Measurements from ENCODE around the gene ATP9A. TPM values are rescaled to one million over a fixed set of nuclear protein-coding genes. Genes with fewer than 3 reads are reported as not detected.

The ATP9A gene
- total RNA-seq, 2 donors from 2014 or later, result 16.8 to 24.6 TPM

DNA sequence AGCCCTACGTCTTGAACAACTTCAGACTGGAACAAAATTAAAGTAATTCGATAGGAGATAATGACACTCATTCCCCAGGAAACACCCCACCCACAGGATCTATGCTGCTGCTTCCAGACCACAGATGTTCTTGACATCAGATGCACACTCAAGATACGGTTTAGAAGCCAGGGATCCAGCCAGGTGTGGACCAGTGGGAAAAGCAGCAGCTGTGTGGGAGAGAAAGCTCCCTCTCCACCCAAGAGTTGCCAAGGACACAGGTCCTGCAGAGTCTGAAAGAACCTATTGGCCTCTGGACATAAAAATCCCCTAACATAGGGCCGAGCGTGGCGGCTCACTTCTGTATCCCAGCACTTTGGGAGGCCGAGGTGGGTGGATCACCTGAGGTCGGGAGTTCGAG is 133.9 kb downstream of the ATP9A start:
- TF ChIP-seq CTCF (IDR thresholded peaks at IDR 0.05) (no peak), POLR2A (IDR thresholded peaks at IDR 0.05) (no peak)
- no peaks in the 10 kb centered on the region for H3K9me3 ChIP-seq
- H3K36me3 ChIP-seq (replicated peaks in 1 of 2; ENCODE audit: insufficient read depth in 1 of 2, low read depth in 2 of 2), result no peaks in the 10 kb centered on the region
- intact Hi-C loops (cut with DNase I), result no loop called here
- no peak overlapping the region for H3K4me3 ChIP-seq
- WGBS, 2 donors, result 35 to 51% methylated on average over 5 to 9 of the region's 9 CpGs
- DNase-seq, result peak; percentile 81 to 93 (median 90)
- ATAC-seq, result peak; percentile 86
- H3K4me1 ChIP-seq, result peaks cover 17% of the 10 kb centered on the region
- H3K27ac ChIP-seq, result peak overlapping the region in 3 of 4 donors; percentile 2 to 41 (median 21)
- no peaks in the 10 kb centered on the region for H3K27me3 ChIP-seq

- intact Hi-C loops (cut with DNase I), result no loop called here
- peaks cover 17% of the 10 kb centered on the region for H3K4me1 ChIP-seq
- H3K27me3 ChIP-seq, result no peaks in the 10 kb centered on the region
- ATAC-seq (no peak), DNase-seq (no peak)
- no peak overlapping the region for H3K27ac ChIP-seq
- H3K4me3 ChIP-seq, result no peak overlapping the region
- H3K9me3 ChIP-seq, result no peaks in the 10 kb centered on the region
- TF ChIP-seq CTCF (IDR thresholded peaks at IDR 0.05), result no peak
- no peak for TF ChIP-seq POLR2A (IDR thresholded peaks at IDR 0.05)
- H3K36me3 ChIP-seq (replicated peaks in 1 of 2; ENCODE audit: insufficient read depth in 1 of 2, low read depth in 2 of 2), result no peaks in the 10 kb centered on the region
- 93% methylated on average over 3 of the region's 3 CpGs for WGBS, 2 donors
These were observed 134.8 kb downstream of the ATP9A start for GRCh38 chr20:51633430-51633829.

GRCh38 chr20:51631953-51632352 is 136.2 kb downstream of the ATP9A start:
- Histone ChIP-seq H3K27me3 (no peaks in the 10 kb centered on the region), H3K9me3 (no peaks in the 10 kb centered on the region), H3K27ac (peak overlapping the region in 1 of 4 donors; percentile 41), H3K36me3 (replicated peaks in 1 of 2; ENCODE audit: insufficient read depth in 1 of 2, low read depth in 2 of 2) (no peaks in the 10 kb centered on the region), H3K4me1 (peaks cover 17% of the 10 kb centered on the region), H3K4me3 (no peak overlapping the region)
- no peak for DNase-seq
- no peak for ATAC-seq
- intact Hi-C loops (cut with DNase I), result no loop called here
- WGBS, 2 donors, result 95 to 96% methylated on average over 6 of the region's 6 CpGs
- no peak for TF ChIP-seq POLR2A (IDR thresholded peaks at IDR 0.05)

DNA sequence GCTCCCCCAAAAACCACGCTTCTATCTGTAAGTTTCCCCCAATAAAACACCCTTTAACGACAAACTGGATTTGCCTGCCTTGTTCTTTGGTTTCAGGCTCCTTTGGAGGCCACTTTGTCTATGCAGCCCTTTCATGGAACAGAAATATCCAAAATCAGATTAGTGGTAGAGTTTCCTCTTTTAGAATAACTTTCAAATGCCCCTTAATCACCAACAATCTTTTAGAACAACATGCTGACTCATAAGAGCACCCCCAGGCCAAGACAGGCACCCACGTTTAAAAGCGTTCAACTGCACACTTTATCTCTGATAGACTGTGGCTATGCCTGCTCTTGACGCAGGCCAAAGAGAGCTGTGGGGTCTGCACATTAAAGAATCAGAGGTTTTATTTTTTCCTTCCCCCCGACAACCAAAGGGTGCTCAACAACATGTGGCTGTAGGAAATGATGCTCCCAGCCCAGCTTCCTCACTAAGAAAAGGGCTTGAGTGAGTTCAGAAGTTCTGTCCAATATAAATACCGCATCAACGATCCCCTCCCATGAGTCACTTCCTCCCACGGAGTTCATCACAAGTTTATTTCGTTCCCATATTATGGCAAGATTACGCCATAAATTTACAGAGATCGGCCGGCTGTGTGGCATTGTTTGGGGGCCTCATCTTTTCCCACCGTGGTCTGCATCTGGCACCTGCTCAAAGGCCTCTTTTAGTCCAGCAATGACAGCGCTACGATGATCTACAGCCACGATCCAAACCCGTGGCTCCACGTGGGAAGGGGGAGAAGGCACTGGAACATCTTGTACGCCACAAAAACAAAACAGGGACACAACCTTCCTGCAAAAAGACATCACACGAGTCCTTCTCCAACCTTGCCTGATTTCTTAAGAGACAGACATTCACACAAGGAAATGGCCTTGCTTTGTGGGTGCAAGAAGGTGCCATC is 136.9 kb downstream of the ATP9A start:
- Histone ChIP-seq H3K9me3 (no peaks in the 10 kb centered on the region), H3K27me3 (no peaks in the 10 kb centered on the region), H3K36me3 (replicated peaks in 1 of 2; ENCODE audit: insufficient read depth in 1 of 2, low read depth in 2 of 2) (no peaks in the 10 kb centered on the region), H3K27ac (peak overlapping the region in 3 of 4 donors; percentile 15 to 44 (median 41)), H3K4me1 (peaks cover 17% of the 10 kb centered on the region), H3K4me3 (no peak overlapping the region)
- no peak for TF ChIP-seq CTCF (IDR thresholded peaks at IDR 0.05)
- TF ChIP-seq POLR2A (IDR thresholded peaks at IDR 0.05), result no peak
- 64 to 82% methylated on average over 21 of the region's 21 CpGs for WGBS, 2 donors
- peak in 3 of 4 donors; percentile 18 to 55 (median 22) for DNase-seq
- ATAC-seq, result peak; percentile 49
- intact Hi-C loops (cut with DNase I), result no loop called here

DNA sequence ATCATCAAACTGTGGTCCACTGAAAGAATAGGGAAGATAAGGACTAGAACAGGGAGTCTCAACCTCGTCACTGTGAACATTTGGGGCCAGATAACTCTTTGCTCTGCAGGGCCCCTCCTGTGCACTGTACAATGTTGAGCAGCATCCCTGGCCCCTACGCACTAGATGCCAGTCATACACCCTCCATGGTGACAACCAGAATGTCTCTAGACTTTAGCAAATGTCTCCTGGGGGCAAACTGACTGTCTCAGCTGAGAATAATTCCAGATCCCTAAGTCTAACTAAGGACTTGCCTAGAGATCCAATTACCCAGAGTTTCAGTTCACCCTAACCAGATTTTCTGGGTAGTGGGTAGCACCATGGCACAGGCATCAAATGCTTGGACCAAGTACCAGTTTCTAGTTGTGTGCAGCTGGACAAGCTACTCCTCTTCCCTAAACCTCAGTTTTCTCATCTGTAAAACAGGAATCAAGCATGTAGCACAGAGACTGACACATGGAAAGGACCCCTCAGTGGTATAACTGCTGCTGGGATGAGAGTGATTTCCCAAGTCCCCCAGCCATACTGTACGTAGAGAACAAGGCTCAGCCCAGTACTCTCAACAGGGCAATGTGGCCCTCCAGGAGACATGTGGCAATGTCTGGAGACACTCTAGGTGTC is 138.7 kb downstream of the ATP9A start:
- Histone ChIP-seq H3K27me3 (no peaks in the 10 kb centered on the region), H3K9me3 (no peaks in the 10 kb centered on the region), H3K36me3 (replicated peaks in 1 of 2; ENCODE audit: insufficient read depth in 1 of 2, low read depth in 2 of 2) (no peaks in the 10 kb centered on the region), H3K27ac (no peak overlapping the region), H3K4me1 (peaks cover 11% of the 10 kb centered on the region), H3K4me3 (no peak overlapping the region)
- no peak for TF ChIP-seq CTCF (IDR thresholded peaks at IDR 0.05)
- TF ChIP-seq POLR2A (IDR thresholded peaks at IDR 0.05), result no peak
- 40 to 61% methylated on average over 1 to 3 of the region's 3 CpGs for WGBS, 2 donors
- DNase-seq, result no peak
- no peak for ATAC-seq
- intact Hi-C loops (cut with DNase I), result no loop called here

Measured in body of pancreas (tissue), 4 donors.